Endothelial cell of umbilical vein (primary cell): ENCODE results near the gene KIF1B.

Experiments
- CTCF ChIP-seq, 2 donors: IDR thresholded peaks; 1 replicate in 1 of 2; 2 replicates in 1 of 2; pipeline ENCODE4 v1.5.1; 2011; ENCODE audit warnings: low read length in 2 of 2, mild to moderate bottlenecking in 2 of 2, moderate library complexity in 2 of 2, control low read depth in 1 of 2, inconsistent platforms in 1 of 2, low read depth in 1 of 2; ENCODE audit not compliant: insufficient read depth in 1 of 2; ENCODE audit errors: extremely low read depth in 1 of 2
- EZH2 ChIP-seq: IDR thresholded peaks from 2 replicates; pipeline ENCODE4 v1.6.1; 2012; ENCODE audit warnings: borderline replicate concordance, low read depth, mild to moderate bottlenecking, moderate library complexity, low read length, inconsistent platforms; ENCODE audit not compliant: severe bottlenecking
- FOS ChIP-seq: IDR thresholded peaks from 2 replicates; pipeline ENCODE4 v1.6.1; 2011; ENCODE audit warnings: mild to moderate bottlenecking, low read length, moderate library complexity, borderline replicate concordance; ENCODE audit not compliant: insufficient read depth
- GATA2 ChIP-seq: IDR thresholded peaks from 2 replicates; pipeline ENCODE4 v1.7.0; 2011; ENCODE audit warnings: low read depth, mild to moderate bottlenecking, moderate library complexity, mixed read lengths, low read length; ENCODE audit not compliant: insufficient read length, insufficient read depth
- JUN ChIP-seq: IDR thresholded peaks from 2 replicates; pipeline ENCODE4 v1.6.1; 2011; ENCODE audit warnings: borderline replicate concordance, low read depth; ENCODE audit not compliant: insufficient read length, insufficient read depth
- MAX ChIP-seq: IDR thresholded peaks from 2 replicates; pipeline ENCODE4 v1.6.1; 2011; ENCODE audit not compliant: insufficient read depth, insufficient read length
- MYC ChIP-seq: IDR thresholded peaks from one replicate; pipeline ENCODE4 v1.6.1; 2011; ENCODE audit warnings: mild to moderate bottlenecking, low read depth, low read length
- POLR2A ChIP-seq: IDR thresholded peaks from 2 replicates; pipeline ENCODE4 v1.6.1; 2012; ENCODE audit warnings: low read depth, mild to moderate bottlenecking, control low read depth, low read length
- POLR2AphosphoS5 ChIP-seq: IDR thresholded peaks from 2 replicates; pipeline ENCODE4 v1.6.1; 2012; ENCODE audit warnings: low read depth, mild to moderate bottlenecking, control low read depth, low read length, moderate library complexity; ENCODE audit not compliant: insufficient read depth

GRCh38 chr1:10306435-10306834, 96.1 kb downstream of the KIF1B start:
- no peak for TF ChIP-seq CTCF (IDR thresholded peaks at IDR 0.05; ENCODE audit: extremely low read depth in 1 of 2, insufficient read depth in 1 of 2, low read depth in 1 of 2, low read length in 2 of 2)
- no peak for TF ChIP-seq POLR2AphosphoS5
- no peak for TF ChIP-seq POLR2A
- no peak for TF ChIP-seq MAX
- TF ChIP-seq EZH2: no peak
- no peak for TF ChIP-seq JUN
- no peak for TF ChIP-seq FOS
- TF ChIP-seq GATA2: no peak
- TF ChIP-seq MYC: no peak
